HepG2 (cell line): Measurements from ENCODE around the gene HSD17B8. TPM values are rescaled to one million over a fixed set of nuclear protein-coding genes. Genes with fewer than 3 reads are reported as not detected.

Source experiments
- ATF3 ChIP-seq: sonication (generic); formaldehyde crosslinking; IDR thresholded peaks from 2 replicates; pipeline ENCODE4 v1.4.0; 2020; ENCODE audit warnings: missing genetic modification reagents
- CAMTA2 ChIP-seq: sonication (generic); formaldehyde crosslinking; IDR thresholded peaks from 2 replicates; pipeline ENCODE4 v1.4.0; 2020; ENCODE audit warnings: mild to moderate bottlenecking, missing genetic modification reagents, borderline replicate concordance
- DNMT3B ChIP-seq: conservative IDR thresholded peaks from 2 replicates; pipeline ENCODE4 v1.6.1; 2016; ENCODE audit warnings: missing biosample characterization, control low read depth
- E2F1 ChIP-seq: sonication (generic); formaldehyde crosslinking; IDR thresholded peaks from 2 replicates; pipeline ENCODE4 v1.5.0; 2020; ENCODE audit warnings: missing genetic modification reagents
- ELK4 ChIP-seq: sonication (generic); formaldehyde crosslinking; IDR thresholded peaks from 2 replicates; pipeline ENCODE4 v1.9.0; 2021; ENCODE audit warnings: missing genetic modification reagents, borderline replicate concordance
- ESRRA ChIP-seq: sonication (generic); formaldehyde crosslinking; IDR thresholded peaks from 2 replicates; pipeline ENCODE4 v1.5.1; 2020; ENCODE audit warnings: mild to moderate bottlenecking, low read depth, missing genetic modification reagents
- HOXA5 ChIP-seq: sonication (generic); formaldehyde crosslinking; IDR thresholded peaks from 2 replicates; pipeline ENCODE4 v1.4.0; 2020; ENCODE audit warnings: missing genetic modification reagents
- IKZF4 ChIP-seq: sonication (generic); formaldehyde crosslinking; IDR thresholded peaks from 2 replicates; pipeline ENCODE4 v1.5.1; 2020; ENCODE audit warnings: borderline replicate concordance, mild to moderate bottlenecking, low read depth, missing genetic modification reagents; ENCODE audit errors: not compliant biosample characterization
- IKZF5 ChIP-seq: IDR thresholded peaks from 2 replicates; pipeline ENCODE4 v1.6.1; 2018; ENCODE audit warnings: missing genetic modification reagents, mild to moderate bottlenecking, missing compliant biosample characterization
- IRF1 ChIP-seq: sonication (generic); formaldehyde crosslinking; IDR thresholded peaks from 2 replicates; pipeline ENCODE4 v1.4.0; 2020; ENCODE audit warnings: low read depth, mild to moderate bottlenecking, missing genetic modification reagents
- MED13 ChIP-seq: sonication (generic); formaldehyde crosslinking; IDR thresholded peaks from 2 replicates; pipeline ENCODE4 v1.5.0; 2020; ENCODE audit warnings: missing genetic modification reagents
- MYC ChIP-seq: sonication (generic); formaldehyde crosslinking; IDR thresholded peaks from 2 replicates; pipeline ENCODE4 v1.9.0; 2021; ENCODE audit warnings: missing genetic modification reagents, borderline replicate concordance
- NFE2L2 ChIP-seq: fragments of 150-350 bp; IDR thresholded peaks from 2 replicates; pipeline ENCODE4 v1.6.1; 2014; ENCODE audit warnings: low read length
- NONO ChIP-seq, 2 experiments: fragments of 450-650 bp in 1 of 2; sonication (generic) in 1 of 2; formaldehyde crosslinking in 1 of 2; IDR thresholded peaks in 1 of 2; conservative IDR thresholded peaks in 1 of 2; 2 replicates each; pipeline versions ENCODE4 v1.6.1 to v1.8.0; 2017 to 2022; ENCODE audit warnings: mild to moderate bottlenecking in 1 of 2, missing genetic modification reagents in 1 of 2, moderate library complexity in 1 of 2
- PBX2 ChIP-seq: IDR thresholded peaks from 2 replicates; pipeline ENCODE4 v1.6.1; 2016; ENCODE audit warnings: control low read depth
- PRPF4 ChIP-seq: fragments of 200-400 bp; formaldehyde crosslinking; IDR thresholded peaks from 2 replicates; pipeline ENCODE4 v1.6.1; 2016; ENCODE audit warnings: low read length, low read depth; ENCODE audit not compliant: poor library complexity, severe bottlenecking
- RBAK ChIP-seq: sonication (generic); formaldehyde crosslinking; IDR thresholded peaks from 2 replicates; pipeline ENCODE4 v1.5.1; 2020; ENCODE audit warnings: mild to moderate bottlenecking, missing genetic modification reagents
- ZNF280B ChIP-seq: sonication (generic); formaldehyde crosslinking; IDR thresholded peaks from 2 replicates; pipeline ENCODE4 v1.5.0; 2020; ENCODE audit warnings: missing genetic modification reagents, mild to moderate bottlenecking, borderline replicate concordance
- ZNF468 ChIP-seq: sonication (generic); formaldehyde crosslinking; IDR thresholded peaks from 2 replicates; pipeline ENCODE4 v1.8.0; 2022; ENCODE audit warnings: mild to moderate bottlenecking, moderate library complexity, missing genetic modification reagents
- ZNF597 ChIP-seq: sonication (generic); formaldehyde crosslinking; IDR thresholded peaks from 2 replicates; pipeline ENCODE4 v1.5.0; 2020; ENCODE audit warnings: missing genetic modification reagents
- ZSCAN31 ChIP-seq: sonication (generic); formaldehyde crosslinking; IDR thresholded peaks from 2 replicates; pipeline ENCODE4 v1.5.0; 2020; ENCODE audit warnings: low read depth, mild to moderate bottlenecking, missing genetic modification reagents
- polyA plus RNA-seq, 8 experiments: library from polyadenylated mRNA; depleted of rRNA in 3 of 8; stranded (reverse) in 7 of 8; unstranded in 1 of 8; fragments of >200 nt; fragmentation: Illumina TruSeq in 4 of 8; extraction: Trizol in 4 of 8; gene quantifications; 2 replicates each; pipeline versions ENCODE4 v1.2.1 to v1.2.3, GENCODE V29; 2011 to 2016; ENCODE audit warnings: low read depth in 4 of 8, missing spikeins in 1 of 8, mixed read lengths in 1 of 8; ENCODE audit not compliant: insufficient read depth in 1 of 8
- total RNA-seq, 5 experiments: library from RNA; depleted of rRNA; stranded (reverse); fragments of >200 nt; fragmentation: Illumina TruSeq; extraction: Trizol; gene quantifications; 2 replicates each; pipeline ENCODE4 v1.2.3, GENCODE V29; 2016; ENCODE audit warnings: low read depth in 1 of 5

Gene HSD17B8
- total and polyA plus RNA-seq, 2 of the 13 experiments (the other 11 are each of a cell fraction or from before 2014, with no cell fraction given), result 12.6 to 20.1 TPM

- TF ChIP-seq ATF3 (CRISPR knock-in tag) (0 out of 2 replicates have a peak, but pooled peaks have one; percentile 13), CAMTA2 (CRISPR knock-in tag) (no peak), ELK4 (CRISPR knock-in tag) (no peak), ZNF597 (CRISPR knock-in tag) (no peak; the same call in 1 of the 2 replicates), IKZF4 (CRISPR knock-in tag) (no peak), HOXA5 (CRISPR knock-in tag) (no peak), IRF1 (CRISPR knock-in tag) (no peak), E2F1 (no peak), MYC (CRISPR knock-in tag) (0 out of 2 replicates have a peak, but pooled peaks have one; percentile 17), MED13 (no peak), PRPF4 (no peak), ZSCAN31 (no peak), DNMT3B (no peak), RBAK (CRISPR knock-in tag) (0 out of 2 replicates have a peak, but pooled peaks have one; percentile 43), NFE2L2 (no peak), ZNF468 (0 out of 2 replicates have a peak, but pooled peaks have one; percentile 50), NONO (IDR thresholded peaks at IDR 0.05) (no peak), NONO (CRISPR knock-in tag; conservative IDR thresholded peaks at IDR 0.05) (no peak; the same call in 1 of the 2 replicates), ZNF280B (CRISPR knock-in tag) (no peak), IKZF5 (CRISPR knock-in tag) (no peak), ESRRA (CRISPR knock-in tag) (peak; percentile 13; the same call in 1 of the 2 replicates), PBX2 (CRISPR knock-in tag) (no peak)
Measured at GRCh38 chr6:33201147-33201545, 3.3 kb upstream of the HSD17B8 start (continued).
